Hippocampal formation (tissue), 2 donors: ENCODE measurements around the gene ESAM.

ENCODE experiments used
- DNase-seq, 2 donors: peaks; one replicate each; lab custom pipeline; 2025; lab: John Stamatoyannopoulos, UW

Gene ESAM

DNA sequence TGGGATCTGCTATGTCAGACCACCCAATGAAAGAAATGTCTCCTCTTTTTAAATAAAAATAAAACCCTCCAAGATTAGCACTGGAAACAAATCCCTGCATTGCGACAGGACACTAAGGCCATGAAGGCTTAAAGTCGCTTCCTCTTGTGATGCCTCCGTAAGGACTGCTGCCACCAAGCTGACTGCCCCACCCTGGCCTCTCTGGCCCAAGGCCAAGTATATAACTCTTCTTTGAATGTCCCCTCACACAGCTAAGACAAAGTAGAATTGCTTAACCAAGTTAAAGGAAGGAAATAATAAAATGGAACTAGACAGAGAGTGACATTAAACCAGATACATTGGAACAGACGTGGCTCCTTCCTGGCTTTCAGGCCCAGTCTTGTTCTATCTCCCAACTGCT, 29.9 kb downstream of the ESAM start:
- no peak for DNase-seq

- no peak for DNase-seq
Observed at GRCh38 chr11:124729571-124729970, 32.5 kb downstream of the ESAM start.

GRCh38 chr11:124728134-124728533, 34.0 kb downstream of the ESAM start:
- DNase-seq, result no peak

- no peak for DNase-seq
Observed at GRCh38 chr11:124727474-124727873, 34.6 kb downstream of the ESAM start.

- DNase-seq, result no peak
Observed at GRCh38 chr11:124725719-124726105, 36.4 kb downstream of the ESAM start.

DNA sequence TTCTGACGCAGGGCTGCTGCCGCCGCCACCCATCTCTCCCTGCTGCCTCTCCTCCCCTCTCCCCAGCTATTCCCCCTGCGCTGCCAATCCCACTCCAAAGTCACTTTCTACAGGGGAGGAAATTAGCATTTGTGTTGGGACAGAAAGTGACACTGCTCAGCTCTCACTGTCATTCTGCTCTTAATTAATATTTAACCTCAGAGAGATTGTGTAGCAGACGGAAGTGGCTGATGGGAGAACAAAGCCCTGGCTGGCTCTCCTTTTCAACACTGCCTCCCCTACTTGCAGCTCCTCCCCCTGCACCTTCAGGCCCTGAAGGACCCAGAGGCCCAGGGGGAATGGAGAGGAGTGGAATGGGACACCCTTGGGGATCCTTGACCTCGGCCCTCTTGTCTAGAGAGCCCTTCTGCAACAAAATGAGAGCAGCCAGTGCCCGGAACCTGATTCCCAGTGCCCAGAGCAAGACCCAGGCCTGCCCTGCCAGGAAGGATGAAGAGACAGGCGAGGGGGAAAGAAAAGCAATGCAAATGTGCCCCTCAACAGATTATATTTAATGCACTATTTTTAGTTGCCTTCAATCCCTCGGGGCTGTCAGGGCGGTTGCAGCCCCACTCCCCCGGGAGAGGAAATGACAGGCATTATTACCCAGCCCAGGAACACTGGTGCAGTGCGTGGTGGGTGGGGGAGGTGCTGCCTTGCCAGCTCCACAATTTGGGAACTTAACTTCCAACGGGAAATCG, 36.9 kb downstream of the ESAM start:
- DNase-seq, result no peak

DNA sequence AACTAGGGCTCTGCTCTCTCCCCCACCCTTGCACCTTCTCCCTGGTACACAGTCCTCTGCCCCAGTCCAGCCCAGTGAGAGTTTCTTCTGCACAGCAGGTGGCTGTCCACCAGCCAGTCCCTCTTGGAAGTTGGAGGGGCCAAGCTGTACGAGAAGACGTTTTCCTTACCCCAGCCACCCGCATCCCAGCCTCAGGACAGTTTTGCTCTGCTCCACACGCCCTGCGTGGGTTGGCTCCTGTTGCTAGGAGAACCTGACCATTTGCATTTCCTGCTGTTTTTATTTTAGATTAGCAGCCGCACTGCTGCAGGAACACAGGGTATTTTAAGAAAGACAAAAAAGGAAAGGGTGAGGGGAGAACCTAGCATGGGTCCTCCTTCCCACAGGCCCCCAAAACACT, 39.9 kb downstream of the ESAM start:
- DNase-seq, result no peak

DNA sequence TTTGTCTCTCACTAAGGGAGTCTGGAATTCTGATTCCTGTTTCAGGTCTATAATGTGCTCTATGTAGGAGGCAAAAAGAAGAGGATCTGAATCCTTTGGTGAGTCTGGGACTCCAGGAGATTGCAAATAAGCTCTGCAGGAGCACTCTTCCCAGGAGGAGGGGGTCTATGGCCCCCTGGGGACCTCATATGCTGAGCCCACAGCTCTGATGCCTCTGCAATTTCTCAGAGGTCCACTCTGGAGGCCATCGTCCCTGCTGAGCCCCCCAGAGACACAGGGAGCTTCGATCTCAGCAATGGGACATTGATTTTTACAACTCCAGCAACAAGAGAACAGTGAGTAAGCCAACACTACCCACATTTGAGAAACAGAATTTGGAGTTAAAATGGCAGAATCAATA, 42.6 kb downstream of the ESAM start:
- DNase-seq, result no peak

DNA sequence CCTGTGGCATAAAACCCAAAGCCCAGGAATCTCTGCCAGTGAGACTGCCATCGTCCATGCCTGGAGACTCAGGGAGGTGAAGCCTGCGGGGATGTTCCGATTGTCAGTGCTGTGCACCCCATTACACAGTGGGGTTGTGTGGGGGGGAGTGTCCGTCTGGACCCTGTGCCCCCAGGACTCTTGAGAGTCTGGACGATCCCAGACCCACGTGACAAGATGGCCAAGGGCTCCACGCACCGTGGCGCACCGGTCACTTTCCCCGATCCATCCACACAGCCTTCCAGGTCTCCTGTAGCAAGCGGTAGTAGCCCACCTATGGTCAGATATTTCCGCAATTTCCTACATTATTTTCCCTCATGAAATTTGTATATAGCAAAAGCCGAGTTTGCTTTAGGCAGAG, 43.3 kb downstream of the ESAM start:
- no peak for DNase-seq

DNA sequence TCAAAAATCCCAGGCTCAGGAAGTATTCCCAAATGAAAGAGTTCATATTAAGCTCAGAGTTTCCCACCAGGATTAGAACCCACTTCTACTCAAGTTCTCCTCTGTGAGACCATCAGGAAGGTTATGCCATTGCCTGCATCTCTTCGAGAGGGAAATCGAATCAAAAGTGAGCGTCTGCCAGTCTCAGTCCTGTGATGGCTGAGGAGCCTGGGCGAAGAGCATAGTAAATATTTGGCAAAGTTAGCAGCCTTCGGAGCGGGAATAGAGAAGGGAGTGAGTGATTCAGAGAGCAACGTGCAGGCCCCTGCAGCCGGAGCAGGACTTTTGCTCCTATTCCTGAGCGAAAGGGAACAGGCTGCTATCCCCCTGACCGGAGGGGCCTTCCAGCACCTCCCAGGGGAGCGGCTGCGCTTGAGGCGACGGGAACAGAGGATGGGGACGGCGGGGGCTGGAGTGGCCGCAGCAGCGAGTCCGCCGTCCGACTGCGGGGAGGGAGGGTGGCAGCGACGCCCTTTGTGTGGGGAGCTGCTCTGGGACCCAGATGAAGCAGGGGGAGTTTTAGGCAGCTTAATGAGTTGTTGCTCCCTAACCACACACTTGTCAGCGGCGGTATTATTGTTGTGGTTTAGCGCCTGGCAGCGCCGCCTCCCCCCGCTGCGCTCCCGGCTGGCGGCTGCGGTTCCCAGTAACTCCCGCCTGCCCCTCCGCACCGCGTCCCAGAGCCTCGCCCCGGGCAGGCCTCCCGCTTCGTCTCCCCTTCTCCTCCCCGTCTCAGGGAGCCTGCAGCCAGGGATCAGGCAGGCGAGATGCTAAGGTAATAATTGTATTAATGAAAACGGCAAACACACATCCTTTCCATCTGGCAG, 44.1 kb downstream of the ESAM start:
- DNase-seq, result no peak

DNA sequence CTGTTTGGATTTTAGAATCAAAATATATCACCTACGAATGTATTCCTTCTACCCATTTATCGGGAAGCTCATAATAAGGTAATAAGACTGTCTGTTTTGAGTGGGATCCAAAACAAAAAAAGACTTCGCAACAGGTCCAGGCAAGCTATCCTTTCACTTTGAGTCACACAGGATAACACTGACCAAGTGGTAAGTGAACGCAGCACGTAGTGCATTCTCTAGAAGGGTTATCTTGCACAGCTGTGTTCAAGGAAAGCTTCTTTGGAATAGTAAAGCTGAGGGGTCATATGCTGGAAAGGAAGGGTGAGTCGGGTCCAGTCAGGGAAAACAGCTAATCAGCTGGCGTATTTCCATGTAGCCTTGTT, 44.7 kb downstream of the ESAM start:
- no peak for DNase-seq

GRCh38 chr11:124716591-124716990, 45.5 kb downstream of the ESAM start:
- no peak for DNase-seq

GRCh38 chr11:124712392-124712791, 49.7 kb downstream of the ESAM start:
- no peak for DNase-seq

GRCh38 chr11:124707829-124708228, 54.3 kb downstream of the ESAM start:
- no peak for DNase-seq
